GM19455 (cell line): Measurements from ENCODE around the gene AMBP.
"Not testable (repeated sequence)": the region's sequence is repeated elsewhere in the genome, so short reads cannot be mapped to it uniquely, and the experiment has no call there.

Experiments used
- ATAC-seq: cut with Tn5 transposase; IDR thresholded peaks from one replicate; pipeline ENCODE4 v1.9.1; 2021; ENCODE audit not compliant: unreplicated experiment

AMBP gene

DNA sequence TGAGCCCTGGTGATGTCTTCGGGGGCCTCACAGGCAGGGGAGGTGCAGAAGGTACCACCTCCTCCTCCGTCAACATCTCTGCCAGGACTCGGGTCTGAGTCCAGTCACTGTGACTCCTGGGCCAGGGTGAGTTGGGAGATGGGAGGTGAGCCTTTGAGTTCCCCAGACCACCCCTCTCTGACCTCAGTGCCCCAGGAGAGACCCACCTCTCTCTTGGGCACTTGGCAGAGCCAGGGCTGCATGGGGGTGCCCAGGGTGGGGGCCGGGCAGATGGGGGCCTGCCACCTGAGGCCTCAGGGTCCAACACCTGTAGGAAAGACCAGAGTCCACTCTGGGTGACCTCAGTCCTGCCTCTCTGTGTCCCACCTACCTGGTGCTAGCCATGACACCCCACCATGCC, 14.2 kb upstream of the AMBP start:
- no peak for ATAC-seq

DNA sequence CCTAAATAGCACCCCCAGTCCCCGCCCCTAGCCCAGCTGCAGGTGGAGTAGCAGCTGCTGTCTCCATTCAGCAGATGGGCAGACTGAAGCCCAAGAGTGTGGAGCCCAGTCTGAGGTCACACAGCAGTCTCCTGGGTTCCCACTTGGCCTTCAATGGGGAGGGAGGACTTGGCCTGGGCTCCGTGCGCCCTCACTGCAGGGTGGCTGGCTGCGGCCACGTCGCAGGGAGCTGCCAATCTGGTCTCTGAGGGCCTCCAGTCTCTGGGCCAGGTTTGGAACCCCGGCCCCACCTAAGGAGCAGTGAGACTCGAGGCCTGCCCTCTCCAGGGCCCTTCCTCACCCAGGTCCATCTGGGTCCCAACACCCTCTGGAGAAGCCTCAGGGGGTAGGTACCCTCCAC, 13.6 kb upstream of the AMBP start:
- no peak for ATAC-seq

DNA sequence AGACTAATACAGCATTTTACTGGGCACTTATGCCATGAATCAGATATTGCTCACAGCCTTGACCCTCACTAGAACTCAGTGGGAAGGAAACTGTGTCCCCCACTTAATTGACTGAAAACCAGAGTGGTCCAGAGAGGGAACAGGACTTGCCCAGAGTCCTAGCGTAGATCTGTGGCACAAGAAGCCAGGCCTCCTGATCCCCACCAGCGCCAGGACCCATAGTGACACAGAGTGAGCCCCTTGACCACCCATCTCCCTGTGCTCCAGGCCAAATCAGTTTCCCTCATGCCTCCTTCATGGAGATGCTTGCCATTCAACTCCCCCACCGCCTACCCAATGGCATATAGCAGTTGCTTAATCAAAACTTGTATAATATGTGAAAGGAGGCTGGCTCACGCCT, 12.7 kb upstream of the AMBP start:
- ATAC-seq, result no peak

DNA sequence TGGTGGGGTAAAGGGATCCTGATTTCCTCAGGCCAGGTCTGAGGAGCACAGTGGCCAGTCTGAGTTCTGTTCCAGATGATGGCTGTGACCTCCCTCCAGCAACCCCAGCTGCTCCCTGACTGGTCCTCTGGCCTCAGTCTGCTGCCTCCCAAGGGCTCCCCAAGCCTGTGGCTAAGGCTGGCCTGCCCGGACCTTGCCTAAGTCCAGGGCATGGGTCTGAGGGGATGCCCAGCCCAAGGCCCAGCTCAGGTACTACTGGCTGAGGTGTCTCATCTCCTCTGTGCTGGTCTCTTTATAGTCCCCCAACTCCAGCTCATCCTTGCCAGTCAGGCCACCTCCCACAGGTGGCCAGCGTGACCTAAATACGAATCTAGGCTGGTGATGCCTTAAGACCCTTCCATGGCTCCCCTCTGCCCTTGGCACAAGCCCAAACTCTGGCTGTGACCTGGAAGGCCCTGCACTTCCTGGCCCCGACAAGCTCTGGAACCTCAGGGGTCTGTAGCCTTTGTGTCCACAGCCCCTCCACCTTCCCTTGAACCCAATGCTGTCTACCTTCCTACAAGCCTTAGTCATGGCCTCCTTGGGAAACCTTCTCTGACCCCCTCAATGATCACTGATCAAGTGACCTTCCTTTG, 11.2 kb upstream of the AMBP start:
- ATAC-seq, result no peak

DNA sequence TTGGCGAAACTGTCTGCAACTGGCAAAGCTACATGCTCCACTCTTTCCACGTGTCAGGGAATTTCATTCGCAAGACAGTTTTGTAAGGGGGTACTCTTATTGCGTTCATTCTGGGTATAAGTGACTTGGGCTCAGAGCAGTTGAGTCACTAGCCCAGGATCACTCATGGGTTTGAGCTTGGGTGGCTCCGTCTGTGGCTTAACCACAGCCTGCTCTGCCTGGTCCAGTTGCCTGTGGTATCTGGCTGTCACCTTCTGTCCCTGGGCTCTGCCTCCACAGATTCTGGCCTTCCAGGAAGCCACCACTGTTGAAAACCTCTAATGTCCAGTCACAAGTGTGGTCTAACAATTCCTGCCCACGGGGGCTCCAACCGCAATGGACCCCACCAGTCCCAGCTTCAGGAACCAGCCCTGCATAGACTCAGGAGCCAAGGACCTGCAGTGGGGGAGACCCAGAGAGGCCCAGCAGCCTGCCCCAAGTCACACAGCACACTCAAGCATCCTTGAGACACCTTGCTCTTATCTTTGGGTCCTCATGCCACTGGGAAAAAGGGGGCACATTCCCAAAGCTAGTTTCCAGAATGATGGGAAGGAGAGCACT, 10.6 kb upstream of the AMBP start:
- ATAC-seq, result no peak

DNA sequence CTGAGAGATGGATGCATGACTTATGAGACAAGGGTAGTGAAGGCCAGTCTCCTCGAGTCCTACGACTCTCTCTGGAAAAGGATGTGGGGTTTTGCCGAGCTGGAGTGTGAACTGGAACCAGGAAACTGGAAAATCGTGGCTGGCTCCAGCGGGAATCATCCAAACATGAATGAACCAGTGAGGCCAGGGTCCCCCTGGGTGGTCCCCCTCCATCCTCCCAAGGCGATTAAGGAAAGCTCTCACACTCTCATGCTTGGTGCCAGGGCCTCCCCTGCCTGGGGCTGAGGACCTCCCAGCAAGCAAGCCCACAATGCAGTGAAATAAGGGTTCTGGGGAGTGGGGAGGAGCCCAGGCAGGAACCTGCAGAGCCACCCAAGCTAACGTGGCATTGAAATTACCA, 9.6 kb upstream of the AMBP start:
- no peak for ATAC-seq

DNA sequence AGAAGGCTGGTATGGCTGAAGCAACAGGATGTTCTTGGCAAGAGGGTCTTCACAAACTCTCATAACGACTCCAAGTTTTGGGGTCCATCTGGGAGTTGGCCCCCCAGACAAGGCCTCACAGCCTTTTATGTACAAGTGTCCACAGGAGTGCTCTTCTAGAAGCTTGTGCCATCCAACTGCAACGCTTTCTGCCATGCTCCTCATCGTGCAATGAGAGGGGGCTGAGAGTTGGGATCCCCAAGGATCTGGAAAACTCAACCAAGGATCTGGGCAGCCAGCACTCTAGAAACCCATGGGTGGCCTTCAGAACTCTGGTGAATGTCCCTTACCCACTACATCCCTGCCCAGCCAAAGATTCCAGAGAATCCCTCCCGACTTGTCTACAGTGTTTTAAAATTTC, 8.5 kb upstream of the AMBP start:
- no peak for ATAC-seq

DNA sequence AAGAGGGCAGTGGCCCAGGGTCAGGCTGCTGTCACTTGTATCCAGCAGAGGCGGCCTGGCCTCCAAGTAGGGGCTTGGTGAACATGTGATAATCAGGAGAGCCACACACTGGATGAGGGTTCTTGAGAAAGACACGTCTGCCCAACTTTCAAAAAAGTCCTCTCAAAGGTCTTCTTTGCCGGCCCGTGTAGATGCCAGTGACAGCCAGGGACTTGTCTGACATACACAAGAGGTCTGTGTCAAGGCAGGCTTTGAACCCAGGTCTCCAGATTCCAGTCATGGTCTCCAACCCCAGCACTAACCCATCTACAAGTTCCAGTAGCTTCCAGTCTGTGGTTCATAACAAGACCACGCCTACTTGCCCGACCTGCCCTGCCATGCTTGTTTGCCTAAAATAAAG, 7.9 kb upstream of the AMBP start:
- no peak for ATAC-seq

DNA sequence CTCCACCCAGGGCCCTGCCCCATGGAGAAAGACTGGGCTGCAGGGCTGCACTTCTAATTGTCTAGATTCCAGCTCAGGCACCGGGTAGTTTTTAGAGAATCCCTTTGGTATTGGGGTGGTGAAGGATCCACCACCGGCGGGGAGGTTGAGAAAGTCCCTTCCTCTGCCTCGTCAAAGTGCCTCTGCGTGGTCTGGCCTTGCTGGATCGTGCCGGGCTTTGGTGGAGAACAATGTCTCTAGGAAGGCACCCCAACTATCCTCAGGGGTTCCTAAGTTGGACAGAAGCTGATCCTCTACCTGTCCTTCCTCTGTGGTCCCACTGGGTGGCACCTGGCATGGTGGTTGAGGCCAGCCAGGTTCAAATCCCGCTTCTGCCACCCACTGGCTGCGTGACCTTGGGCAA, 7.3 kb upstream of the AMBP start:
- no peak for ATAC-seq

DNA sequence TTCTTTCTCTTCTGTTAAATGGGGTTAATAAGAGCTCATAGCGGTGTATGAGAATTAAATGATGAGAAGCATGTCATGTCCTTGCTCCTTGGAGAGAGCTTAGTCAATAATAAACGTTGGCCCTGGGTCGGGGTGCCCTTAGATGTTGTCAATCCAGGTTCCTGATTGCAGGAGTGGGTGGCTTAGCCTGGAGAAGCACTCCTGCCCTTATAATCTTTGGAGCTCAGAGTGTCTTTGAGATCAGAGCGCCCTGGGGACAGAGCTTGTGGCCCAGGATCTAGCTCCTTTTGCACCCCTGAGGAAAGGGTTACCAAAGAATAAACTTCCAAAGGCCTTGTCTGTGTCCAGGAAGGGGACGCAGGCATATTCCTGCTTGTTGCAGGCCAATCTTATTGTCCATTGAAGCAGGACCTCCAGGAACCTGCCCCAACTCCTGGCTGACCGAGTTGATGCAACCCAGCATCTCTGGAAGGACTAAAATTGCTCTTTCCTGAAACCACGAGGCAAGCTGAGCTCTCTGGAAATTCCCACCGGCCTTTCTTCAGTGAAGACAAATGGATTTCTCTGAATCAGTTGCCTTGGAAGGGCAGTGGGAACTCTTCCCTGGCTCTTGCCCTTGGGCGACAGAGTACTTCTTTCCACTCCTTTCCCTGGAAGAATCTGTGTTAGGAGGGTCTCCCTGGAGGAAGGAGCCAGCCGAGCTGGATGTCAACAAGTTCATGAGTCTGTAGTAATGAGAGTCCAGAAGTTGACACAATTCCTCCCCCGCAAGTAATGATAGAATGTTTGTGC, 6.4 kb upstream of the AMBP start:
- ATAC-seq, result no peak

DNA sequence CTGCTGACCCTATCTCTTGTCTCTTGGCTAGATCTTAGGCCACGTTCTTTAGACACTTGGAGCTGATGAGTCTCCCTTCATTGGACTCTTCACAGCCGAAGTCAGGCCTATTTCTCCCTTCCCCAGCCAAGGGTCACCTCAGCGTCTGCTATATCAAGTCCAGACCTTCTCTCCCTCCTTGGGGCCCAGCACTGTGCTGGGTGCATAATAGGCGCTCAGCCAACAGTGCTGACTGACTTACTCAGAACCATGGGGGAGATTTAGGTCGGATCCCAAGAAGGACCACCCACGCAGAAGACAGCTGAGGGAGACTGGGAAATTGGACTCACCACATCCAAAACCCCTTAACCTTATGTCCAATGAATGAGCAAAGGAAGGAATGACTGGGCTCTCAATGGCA, 5.6 kb upstream of the AMBP start:
- ATAC-seq, result no peak

DNA sequence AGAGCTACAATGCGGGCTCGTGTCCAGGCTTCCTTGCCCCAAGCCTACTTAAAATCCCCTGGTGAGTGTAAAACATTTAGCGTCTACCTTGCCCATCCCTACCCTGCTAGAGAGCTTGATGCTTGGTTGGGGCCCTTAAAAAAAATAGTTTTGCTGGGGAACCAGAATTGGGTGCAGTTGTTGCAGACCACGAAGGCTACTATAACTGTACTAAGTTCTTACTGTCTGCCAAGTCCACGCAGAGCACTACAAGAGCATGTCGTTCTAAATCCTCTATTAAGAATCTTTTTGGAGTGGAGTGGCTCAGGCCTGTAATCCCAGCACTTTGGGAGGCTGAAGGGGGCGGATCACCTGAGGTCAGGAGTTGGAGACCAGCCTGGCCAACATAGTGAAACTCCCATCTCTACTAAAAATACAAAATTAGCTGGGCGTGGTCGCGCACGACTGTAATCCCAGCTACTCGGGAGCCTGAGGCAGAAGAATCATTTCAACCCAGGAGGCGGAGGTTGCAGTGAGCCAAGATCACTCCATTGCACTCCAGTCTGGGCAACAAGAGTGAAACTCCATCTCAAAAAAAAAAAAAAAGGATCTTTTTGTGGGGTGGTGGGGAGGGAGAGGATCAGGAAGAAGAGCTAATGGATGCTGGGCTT, 4.8 kb upstream of the AMBP start:
- ATAC-seq, result not testable (repeated sequence)

DNA sequence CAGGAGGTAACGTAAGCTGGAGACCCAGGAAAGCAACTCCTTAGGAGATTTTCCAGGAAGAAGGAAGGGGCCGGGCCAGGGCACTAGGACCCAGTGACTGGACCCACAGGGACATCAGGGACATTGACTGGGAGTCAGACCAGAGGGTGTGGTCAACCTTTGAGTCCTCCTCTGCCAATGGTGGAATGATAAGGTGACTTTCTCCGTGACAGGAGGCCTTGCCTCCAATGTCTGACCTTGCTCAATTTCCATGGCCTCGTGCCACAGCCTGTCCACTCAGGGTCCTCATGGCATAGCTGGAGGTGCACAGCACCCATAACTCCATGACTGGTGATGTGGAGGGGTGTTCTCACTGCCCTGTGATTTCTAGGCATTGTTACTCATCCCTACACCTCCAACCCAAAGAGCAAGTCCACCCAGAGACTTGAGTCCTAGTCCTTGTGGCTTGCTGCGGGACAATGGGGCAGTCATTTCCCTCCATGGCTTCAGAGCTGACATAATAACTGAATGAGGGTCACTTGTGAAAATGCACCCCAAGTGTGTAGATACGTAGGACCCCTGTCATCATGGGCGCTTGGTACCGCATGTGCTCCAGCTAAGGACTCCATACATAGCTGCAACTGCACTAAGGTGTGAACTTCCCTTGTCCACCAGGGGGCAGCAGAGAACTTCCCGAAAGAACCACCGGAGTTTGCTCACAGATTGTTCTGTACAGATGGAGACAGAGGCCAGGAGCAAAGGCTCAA, 4.1 kb upstream of the AMBP start:
- peak; percentile 84 for ATAC-seq

DNA sequence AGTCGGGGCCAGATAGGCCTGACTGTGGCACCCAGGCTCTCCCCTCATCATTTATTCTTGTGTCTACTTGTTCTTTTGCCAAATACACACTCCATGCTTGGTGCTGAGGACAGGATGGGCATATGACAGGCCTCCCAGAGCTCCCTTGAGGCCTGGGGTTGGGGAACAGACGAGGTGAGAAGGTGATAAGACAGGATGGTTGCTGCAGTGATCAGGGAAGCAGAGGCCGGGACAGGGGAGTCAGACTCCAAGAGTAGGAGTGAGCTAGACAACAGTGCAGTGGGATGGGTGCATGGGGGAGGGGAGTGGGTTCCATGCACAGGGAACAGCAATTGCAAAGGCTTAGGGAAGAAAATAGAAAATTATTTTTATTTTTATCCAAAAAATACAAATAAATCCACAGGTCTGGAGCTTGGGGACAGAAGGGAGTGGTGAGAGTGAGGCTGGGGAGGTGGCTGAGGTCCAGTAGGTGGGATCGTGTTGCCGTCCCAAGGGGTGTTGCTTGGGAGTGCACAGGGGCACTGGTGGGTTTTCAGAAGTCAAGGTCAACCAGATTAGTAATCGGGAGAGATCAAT, 3.4 kb upstream of the AMBP start:
- no peak for ATAC-seq

DNA sequence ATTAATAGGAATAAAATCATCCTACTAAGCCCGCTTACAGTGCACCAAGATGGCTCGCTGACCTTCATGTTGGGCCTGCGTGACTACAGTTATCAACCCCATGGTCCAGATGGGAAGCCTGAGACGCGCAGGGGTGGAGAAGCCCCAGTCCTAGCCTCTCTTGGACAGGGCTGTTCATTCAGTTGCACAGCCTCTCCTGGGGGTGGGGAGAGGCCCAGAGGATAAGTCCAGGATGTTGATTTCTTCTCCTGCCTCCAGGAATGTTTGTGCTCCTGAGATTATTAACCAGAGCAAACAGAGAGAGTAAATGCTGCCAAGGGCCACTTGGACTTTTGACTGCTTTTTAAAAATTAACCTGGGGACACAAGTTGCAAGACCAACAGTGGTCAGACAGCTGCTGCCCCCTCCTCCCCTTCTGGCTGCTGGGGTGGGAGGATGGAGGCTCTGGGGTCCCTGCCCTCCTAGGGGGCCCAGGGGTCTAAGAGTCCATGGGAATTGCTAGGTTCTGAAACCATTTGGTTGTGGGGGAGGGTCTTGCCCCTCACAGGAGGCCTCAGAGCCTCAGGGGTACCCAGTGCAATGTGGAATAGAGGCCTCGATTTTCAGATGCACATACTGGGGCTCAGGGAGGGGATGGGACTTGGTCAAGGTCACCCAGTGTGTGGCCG, 2.8 kb upstream of the AMBP start:
- ATAC-seq, result no peak

DNA sequence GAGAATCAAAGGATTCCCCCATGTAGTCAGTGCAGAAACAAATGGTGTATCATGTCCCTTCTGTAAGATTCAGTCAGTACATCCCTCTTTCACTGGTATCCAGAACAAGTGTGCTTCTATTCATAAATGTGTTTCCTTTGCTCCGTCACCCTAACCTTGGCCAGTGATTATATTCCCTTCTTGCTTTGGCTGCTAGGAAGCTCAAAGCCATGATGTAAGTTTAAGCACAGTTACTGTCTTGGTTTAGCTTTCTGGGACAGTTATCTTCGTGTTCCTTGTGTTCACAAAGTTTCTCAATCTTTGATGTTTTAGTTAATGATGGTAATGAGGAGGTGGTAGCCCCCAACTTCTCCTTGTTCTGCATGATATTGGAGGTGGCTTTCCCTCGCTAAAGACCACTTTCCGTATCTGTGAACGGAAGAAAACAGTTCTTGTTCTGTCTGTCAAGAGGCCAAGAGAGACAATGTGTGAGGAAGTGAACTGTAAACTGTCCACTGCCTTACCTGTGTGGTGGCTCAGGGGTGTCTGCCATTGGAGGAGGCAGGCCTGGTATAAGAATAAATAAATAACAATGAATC, 2.2 kb upstream of the AMBP start:
- ATAC-seq, result no peak

DNA sequence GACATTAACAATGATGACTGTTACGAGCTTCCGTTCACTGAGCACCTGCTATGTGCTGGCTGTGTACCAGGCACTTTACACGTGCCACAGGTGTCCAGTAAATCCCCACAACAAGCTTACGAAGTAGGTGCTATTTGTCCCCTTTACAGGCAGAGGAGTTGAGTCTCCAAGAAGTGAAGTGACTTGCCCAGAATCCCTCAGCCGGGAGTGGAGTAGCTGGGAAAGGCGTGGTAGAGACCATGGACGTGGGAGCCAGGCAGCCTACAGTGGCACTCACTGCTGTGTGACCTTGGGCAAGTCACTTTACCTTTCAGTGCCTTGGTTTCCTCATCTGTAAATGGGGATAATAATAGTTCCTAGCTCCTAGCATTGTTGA, 669 bp upstream of the AMBP start:
- ATAC-seq, result no peak

DNA sequence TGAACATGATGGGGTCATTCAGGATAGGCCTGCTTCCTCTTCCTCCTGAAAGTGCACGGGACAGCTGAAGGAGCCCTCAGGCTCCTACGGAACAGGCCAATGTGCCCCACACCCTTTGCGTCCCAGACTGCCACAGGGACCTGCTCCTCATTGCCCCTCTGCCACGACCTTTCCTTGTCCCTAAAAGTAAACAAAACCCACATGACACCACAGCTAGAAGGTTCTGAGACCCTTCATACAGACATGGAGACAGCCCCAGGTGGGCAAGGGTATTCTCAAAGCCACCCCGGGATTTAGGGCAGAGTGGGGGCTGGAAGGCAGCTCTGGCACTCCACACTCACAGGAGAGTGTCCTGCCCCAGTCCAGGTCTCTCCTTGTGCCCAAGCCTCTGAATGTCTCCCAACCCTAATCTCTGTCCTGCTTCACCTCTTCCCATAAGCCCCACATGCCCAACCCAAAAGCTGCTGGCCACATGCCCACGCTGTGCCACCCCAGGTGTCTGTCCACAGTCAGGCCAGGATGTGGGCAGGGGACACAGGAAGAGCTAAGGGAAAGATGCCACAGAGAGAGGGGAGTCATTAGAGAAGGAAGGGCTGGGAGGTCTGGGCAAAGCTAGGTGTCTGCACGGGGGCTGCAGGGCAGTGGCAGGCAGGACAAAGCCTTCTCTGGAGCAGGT, 800 bp downstream of the AMBP start:
- ATAC-seq, result no peak
